OCI-LY7 (cell line): Measurements from ENCODE around the gene CUX1.

Source experiments
- EZH2phosphoT487 ChIP-seq: fragments of 200-600 bp; sonication (generic); IDR thresholded peaks from 2 replicates; pipeline ENCODE4 v1.6.1; 2018; ENCODE audit warnings: low read depth, borderline replicate concordance, mild to moderate bottlenecking, mixed run types, antibody characterized with exemption, low read length, moderate library complexity, mixed read lengths
- TF ChIP-seq, protein P1 (sequence below): fragments of 200-600 bp; sonication (generic); conservative IDR thresholded peaks from 2 replicates; pipeline ENCODE4 v1.5.1; 2014; ENCODE audit warnings: mild to moderate bottlenecking, antibody characterized with exemption, low read length, moderate library complexity, mixed read lengths

DNA sequence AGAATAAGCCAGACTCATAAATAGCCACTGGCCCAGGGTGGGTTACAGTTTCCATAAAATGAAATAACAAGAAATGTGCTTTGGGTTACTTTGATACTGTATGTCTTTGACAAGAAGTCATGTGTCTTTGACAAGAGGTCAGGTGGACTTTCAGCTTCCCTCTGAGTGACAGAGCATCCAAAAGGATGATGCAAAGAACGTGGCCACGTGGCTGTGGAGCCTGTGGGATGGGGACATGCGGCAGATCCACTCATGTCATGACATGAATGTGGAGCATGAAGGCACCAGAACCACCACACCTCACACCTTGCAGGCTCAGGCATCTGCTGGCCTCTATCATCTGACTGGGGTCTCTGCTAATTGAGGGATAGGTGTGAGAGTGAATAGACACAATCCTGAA, 37.1 kb upstream of the CUX1 start:
- TF ChIP-seq, protein P1, sequence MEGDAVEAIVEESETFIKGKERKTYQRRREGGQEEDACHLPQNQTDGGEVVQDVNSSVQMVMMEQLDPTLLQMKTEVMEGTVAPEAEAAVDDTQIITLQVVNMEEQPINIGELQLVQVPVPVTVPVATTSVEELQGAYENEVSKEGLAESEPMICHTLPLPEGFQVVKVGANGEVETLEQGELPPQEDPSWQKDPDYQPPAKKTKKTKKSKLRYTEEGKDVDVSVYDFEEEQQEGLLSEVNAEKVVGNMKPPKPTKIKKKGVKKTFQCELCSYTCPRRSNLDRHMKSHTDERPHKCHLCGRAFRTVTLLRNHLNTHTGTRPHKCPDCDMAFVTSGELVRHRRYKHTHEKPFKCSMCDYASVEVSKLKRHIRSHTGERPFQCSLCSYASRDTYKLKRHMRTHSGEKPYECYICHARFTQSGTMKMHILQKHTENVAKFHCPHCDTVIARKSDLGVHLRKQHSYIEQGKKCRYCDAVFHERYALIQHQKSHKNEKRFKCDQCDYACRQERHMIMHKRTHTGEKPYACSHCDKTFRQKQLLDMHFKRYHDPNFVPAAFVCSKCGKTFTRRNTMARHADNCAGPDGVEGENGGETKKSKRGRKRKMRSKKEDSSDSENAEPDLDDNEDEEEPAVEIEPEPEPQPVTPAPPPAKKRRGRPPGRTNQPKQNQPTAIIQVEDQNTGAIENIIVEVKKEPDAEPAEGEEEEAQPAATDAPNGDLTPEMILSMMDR, result no peak
- TF ChIP-seq EZH2phosphoT487, result no peak
